ENCODE results near the gene IL4.

GRCh38 chr5:132640613-132641012 lies 33.2 kb upstream of the IL4 start:
- no peak for TF ChIP-seq CTCF (IDR thresholded peaks at IDR 0.05; ENCODE audit: insufficient read depth, low read length, poor library complexity, severe bottlenecking)
- no peak for TF ChIP-seq EZH2phosphoT487 (conservative IDR thresholded peaks at IDR 0.05; ENCODE audit: low read length)

Measured in SU-DHL-6 (cell line).